K562 (cell line): ENCODE measurements around the gene LRP2BP. TPM values are rescaled to one million over a fixed set of nuclear protein-coding genes. Genes with fewer than 3 reads are reported as not detected.

Experiments
- GTF2E2 ChIP-seq: fragments of 200-800 bp; sonication (Bioruptor generic); IDR thresholded peaks from 2 replicates; pipeline ENCODE4 v1.6.1; 2016; ENCODE audit warnings: missing genetic modification characterization, missing compliant biosample characterization
- JUN ChIP-seq, 2 experiments: sonication (generic) in 1 of 2; formaldehyde crosslinking in 1 of 2; IDR thresholded peaks; 2 replicates each; pipeline versions ENCODE4 v1.6.1 to v1.8.0; 2012 to 2022; ENCODE audit warnings: borderline replicate concordance in 2 of 2, mild to moderate bottlenecking in 2 of 2, improper control_type of control experiment in 1 of 2, low read depth in 1 of 2, low read length in 1 of 2, missing genetic modification reagents in 1 of 2
- LEF1 ChIP-seq: fragments of 450-650 bp; IDR thresholded peaks from 2 replicates; pipeline ENCODE4 v1.6.1; 2016; ENCODE audit warnings: mild to moderate bottlenecking
- MBD2 ChIP-seq: sonication (generic); IDR thresholded peaks from 2 replicates; pipeline ENCODE4 v1.6.1; 2016; ENCODE audit warnings: low read depth, borderline replicate concordance
- MXI1 ChIP-seq: IDR thresholded peaks from 2 replicates; pipeline ENCODE4 v1.6.1; 2011; ENCODE audit warnings: low read depth, mild to moderate bottlenecking, improper control_type of control experiment, low read length
- RBM34 ChIP-seq: fragments of 200-400 bp; formaldehyde crosslinking; IDR thresholded peaks from 2 replicates; pipeline ENCODE4 v1.6.1; 2018; ENCODE audit warnings: low read length, borderline replicate concordance; ENCODE audit not compliant: insufficient read depth
- ZC3H4 ChIP-seq: sonication (generic); formaldehyde crosslinking; IDR thresholded peaks from 2 replicates; pipeline ENCODE4 v1.9.0; 2021; ENCODE audit warnings: missing genetic modification reagents, borderline replicate concordance
- ZEB2 ChIP-seq: fragments of 450-650 bp; IDR thresholded peaks from 2 replicates; pipeline ENCODE4 v1.6.1; 2016
- ZKSCAN1 ChIP-seq: fragments of 150-350 bp; IDR thresholded peaks from 2 replicates; pipeline ENCODE4 v1.6.1; 2016; ENCODE audit warnings: low read depth, low read length
- ZNF24 ChIP-seq: fragments of 450-650 bp; IDR thresholded peaks from 2 replicates; pipeline ENCODE4 v1.6.1; 2016
- polyA plus RNA-seq, 8 experiments: library from polyadenylated mRNA; depleted of rRNA in 4 of 8; stranded (reverse) in 5 of 8; unstranded in 3 of 8; fragments of >200 nt; fragmentation: Nextera tagmentation in 2 of 8; fragmentation: Illumina TruSeq in 1 of 8; extraction: Ambion mirVana in 2 of 8; extraction: Trizol in 1 of 8; gene quantifications; 2 replicates each; pipeline versions ENCODE4 v1.2.1 to v1.2.3, GENCODE V29; 2011 to 2014; ENCODE audit warnings: inconsistent platforms in 1 of 8, missing spikeins in 1 of 8
- total RNA-seq, 7 experiments: library from RNA; depleted of rRNA in 6 of 7; stranded (reverse); fragments of >200 nt in 6 of 7; fragmentation: Illumina TruSeq in 2 of 7; extraction: Trizol in 2 of 7; gene quantifications; 2 replicates each; pipeline versions ENCODE4 v1.2.1 to v1.2.3, GENCODE V29; 2011 to 2021; ENCODE audit warnings: low replicate concordance in 1 of 7
- TF ChIP-seq, protein P1 (sequence below): sonication (generic); formaldehyde crosslinking; IDR thresholded peaks from 2 replicates; pipeline ENCODE4 v1.8.0; 2023; ENCODE audit warnings: mild to moderate bottlenecking, missing genetic modification reagents
- TF ChIP-seq, protein P2 (sequence below): fragments of 450-650 bp; IDR thresholded peaks from 2 replicates; pipeline ENCODE4 v1.6.1; 2016; ENCODE audit warnings: mild to moderate bottlenecking, moderate library complexity
- TF ChIP-seq, protein P3 (sequence below): fragments of 250-450 bp; sonication (Bioruptor Pico); IDR thresholded peaks from 2 replicates; pipeline ENCODE4 v1.8.0; 2022; ENCODE audit warnings: inconsistent platforms

Gene LRP2BP
- total and polyA plus RNA-seq, 9 of the 15 experiments (the other 6 are each of a cell fraction or from before 2014, with no cell fraction given) = 0.42 to 2.1 (median 0.62) TPM

DNA sequence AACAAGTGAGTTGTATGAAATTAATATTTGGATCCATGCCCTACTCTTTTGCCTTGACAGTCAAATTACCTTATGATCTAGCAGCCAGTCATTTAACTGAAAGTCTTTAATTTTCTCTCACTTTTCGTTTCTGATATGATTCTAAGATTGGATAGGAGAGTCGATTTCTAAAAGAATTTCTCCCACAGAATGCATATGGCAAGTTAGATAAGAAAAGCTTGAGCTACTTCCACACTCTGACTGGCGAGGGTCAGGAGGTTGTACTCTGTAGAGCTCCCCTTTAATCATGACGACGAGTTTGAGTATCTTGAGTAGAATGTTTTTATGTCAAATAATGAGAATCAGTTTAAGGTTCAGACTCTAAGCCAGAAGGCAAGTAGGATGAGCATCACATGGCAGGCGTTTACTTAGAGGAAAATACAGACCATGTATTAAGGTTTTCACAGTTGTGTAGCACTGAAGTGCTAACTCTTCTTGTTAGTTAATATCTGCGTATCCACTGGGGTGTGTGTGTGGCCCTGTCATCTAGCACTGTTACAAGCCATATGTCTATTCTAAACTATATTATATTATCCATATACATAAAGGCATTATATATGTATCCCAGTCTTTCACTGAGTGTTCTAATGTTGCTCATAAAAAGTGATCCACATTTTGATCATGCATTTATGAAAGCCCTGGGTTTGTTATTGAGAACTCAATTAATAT lies 37.8 kb downstream of the LRP2BP start (continued):
- TF ChIP-seq MXI1 (no peak), GTF2E2 (tag) (no peak), LEF1 (peak; percentile 51; the same call in 1 of the 2 replicates), ZNF24 (no peak), MBD2 (no peak), JUN (IDR thresholded peaks at IDR 0.05; ENCODE audit: borderline replicate concordance, low read depth, low read length) (no peak), JUN (CRISPR knock-in tag; IDR thresholded peaks at IDR 0.05; ENCODE audit: borderline replicate concordance) (no peak), RBM34 (no peak), ZEB2 (0 out of 2 replicates have a peak, but pooled peaks have one; percentile 15), ZKSCAN1 (no peak), ZC3H4 (CRISPR knock-in tag) (no peak)
- TF ChIP-seq, protein P1, sequence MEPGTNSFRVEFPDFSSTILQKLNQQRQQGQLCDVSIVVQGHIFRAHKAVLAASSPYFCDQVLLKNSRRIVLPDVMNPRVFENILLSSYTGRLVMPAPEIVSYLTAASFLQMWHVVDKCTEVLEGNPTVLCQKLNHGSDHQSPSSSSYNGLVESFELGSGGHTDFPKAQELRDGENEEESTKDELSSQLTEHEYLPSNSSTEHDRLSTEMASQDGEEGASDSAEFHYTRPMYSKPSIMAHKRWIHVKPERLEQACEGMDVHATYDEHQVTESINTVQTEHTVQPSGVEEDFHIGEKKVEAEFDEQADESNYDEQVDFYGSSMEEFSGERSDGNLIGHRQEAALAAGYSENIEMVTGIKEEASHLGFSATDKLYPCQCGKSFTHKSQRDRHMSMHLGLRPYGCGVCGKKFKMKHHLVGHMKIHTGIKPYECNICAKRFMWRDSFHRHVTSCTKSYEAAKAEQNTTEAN (CRISPR knock-in tag) = no peak
- TF ChIP-seq, protein P2, sequence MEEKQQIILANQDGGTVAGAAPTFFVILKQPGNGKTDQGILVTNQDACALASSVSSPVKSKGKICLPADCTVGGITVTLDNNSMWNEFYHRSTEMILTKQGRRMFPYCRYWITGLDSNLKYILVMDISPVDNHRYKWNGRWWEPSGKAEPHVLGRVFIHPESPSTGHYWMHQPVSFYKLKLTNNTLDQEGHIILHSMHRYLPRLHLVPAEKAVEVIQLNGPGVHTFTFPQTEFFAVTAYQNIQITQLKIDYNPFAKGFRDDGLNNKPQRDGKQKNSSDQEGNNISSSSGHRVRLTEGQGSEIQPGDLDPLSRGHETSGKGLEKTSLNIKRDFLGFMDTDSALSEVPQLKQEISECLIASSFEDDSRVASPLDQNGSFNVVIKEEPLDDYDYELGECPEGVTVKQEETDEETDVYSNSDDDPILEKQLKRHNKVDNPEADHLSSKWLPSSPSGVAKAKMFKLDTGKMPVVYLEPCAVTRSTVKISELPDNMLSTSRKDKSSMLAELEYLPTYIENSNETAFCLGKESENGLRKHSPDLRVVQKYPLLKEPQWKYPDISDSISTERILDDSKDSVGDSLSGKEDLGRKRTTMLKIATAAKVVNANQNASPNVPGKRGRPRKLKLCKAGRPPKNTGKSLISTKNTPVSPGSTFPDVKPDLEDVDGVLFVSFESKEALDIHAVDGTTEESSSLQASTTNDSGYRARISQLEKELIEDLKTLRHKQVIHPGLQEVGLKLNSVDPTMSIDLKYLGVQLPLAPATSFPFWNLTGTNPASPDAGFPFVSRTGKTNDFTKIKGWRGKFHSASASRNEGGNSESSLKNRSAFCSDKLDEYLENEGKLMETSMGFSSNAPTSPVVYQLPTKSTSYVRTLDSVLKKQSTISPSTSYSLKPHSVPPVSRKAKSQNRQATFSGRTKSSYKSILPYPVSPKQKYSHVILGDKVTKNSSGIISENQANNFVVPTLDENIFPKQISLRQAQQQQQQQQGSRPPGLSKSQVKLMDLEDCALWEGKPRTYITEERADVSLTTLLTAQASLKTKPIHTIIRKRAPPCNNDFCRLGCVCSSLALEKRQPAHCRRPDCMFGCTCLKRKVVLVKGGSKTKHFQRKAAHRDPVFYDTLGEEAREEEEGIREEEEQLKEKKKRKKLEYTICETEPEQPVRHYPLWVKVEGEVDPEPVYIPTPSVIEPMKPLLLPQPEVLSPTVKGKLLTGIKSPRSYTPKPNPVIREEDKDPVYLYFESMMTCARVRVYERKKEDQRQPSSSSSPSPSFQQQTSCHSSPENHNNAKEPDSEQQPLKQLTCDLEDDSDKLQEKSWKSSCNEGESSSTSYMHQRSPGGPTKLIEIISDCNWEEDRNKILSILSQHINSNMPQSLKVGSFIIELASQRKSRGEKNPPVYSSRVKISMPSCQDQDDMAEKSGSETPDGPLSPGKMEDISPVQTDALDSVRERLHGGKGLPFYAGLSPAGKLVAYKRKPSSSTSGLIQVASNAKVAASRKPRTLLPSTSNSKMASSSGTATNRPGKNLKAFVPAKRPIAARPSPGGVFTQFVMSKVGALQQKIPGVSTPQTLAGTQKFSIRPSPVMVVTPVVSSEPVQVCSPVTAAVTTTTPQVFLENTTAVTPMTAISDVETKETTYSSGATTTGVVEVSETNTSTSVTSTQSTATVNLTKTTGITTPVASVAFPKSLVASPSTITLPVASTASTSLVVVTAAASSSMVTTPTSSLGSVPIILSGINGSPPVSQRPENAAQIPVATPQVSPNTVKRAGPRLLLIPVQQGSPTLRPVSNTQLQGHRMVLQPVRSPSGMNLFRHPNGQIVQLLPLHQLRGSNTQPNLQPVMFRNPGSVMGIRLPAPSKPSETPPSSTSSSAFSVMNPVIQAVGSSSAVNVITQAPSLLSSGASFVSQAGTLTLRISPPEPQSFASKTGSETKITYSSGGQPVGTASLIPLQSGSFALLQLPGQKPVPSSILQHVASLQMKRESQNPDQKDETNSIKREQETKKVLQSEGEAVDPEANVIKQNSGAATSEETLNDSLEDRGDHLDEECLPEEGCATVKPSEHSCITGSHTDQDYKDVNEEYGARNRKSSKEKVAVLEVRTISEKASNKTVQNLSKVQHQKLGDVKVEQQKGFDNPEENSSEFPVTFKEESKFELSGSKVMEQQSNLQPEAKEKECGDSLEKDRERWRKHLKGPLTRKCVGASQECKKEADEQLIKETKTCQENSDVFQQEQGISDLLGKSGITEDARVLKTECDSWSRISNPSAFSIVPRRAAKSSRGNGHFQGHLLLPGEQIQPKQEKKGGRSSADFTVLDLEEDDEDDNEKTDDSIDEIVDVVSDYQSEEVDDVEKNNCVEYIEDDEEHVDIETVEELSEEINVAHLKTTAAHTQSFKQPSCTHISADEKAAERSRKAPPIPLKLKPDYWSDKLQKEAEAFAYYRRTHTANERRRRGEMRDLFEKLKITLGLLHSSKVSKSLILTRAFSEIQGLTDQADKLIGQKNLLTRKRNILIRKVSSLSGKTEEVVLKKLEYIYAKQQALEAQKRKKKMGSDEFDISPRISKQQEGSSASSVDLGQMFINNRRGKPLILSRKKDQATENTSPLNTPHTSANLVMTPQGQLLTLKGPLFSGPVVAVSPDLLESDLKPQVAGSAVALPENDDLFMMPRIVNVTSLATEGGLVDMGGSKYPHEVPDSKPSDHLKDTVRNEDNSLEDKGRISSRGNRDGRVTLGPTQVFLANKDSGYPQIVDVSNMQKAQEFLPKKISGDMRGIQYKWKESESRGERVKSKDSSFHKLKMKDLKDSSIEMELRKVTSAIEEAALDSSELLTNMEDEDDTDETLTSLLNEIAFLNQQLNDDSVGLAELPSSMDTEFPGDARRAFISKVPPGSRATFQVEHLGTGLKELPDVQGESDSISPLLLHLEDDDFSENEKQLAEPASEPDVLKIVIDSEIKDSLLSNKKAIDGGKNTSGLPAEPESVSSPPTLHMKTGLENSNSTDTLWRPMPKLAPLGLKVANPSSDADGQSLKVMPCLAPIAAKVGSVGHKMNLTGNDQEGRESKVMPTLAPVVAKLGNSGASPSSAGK = 0 out of 2 replicates have a peak, but pooled peaks have one; percentile 16
- TF ChIP-seq, protein P3, sequence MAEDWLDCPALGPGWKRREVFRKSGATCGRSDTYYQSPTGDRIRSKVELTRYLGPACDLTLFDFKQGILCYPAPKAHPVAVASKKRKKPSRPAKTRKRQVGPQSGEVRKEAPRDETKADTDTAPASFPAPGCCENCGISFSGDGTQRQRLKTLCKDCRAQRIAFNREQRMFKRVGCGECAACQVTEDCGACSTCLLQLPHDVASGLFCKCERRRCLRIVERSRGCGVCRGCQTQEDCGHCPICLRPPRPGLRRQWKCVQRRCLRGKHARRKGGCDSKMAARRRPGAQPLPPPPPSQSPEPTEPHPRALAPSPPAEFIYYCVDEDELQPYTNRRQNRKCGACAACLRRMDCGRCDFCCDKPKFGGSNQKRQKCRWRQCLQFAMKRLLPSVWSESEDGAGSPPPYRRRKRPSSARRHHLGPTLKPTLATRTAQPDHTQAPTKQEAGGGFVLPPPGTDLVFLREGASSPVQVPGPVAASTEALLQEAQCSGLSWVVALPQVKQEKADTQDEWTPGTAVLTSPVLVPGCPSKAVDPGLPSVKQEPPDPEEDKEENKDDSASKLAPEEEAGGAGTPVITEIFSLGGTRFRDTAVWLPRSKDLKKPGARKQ (CRISPR knock-in tag) = no peak
